Brain microvascular endothelial cell (primary cell): ENCODE data around the gene FAM131A.

Experiments used
- DNase-seq: peaks from one replicate; pipeline ENCODE4 v3.0.0-alpha.2; 2020
- H3K27ac ChIP-seq: fragments of 250-450 bp; sonication (Bioruptor Pico); 2 replicates; pipeline ENCODE4 v1.5.1; 2020; ENCODE audit warnings: mild to moderate bottlenecking, moderate library complexity
- H3K27me3 ChIP-seq: fragments of 250-450 bp; sonication (Bioruptor Pico); replicated peaks from 2 replicates; pipeline ENCODE4 v1.5.1; 2020; ENCODE audit warnings: mild to moderate bottlenecking
- H3K36me3 ChIP-seq: fragments of 250-450 bp; sonication (Bioruptor Pico); replicated peaks from 2 replicates; pipeline ENCODE4 v1.5.1; 2020; ENCODE audit warnings: mild to moderate bottlenecking
- H3K4me3 ChIP-seq: 2 replicates; pipeline ENCODE4 v1.5.1; 2011; ENCODE audit warnings: low read depth, mild to moderate bottlenecking, control low read depth, low read length, moderate library complexity
- in situ Hi-C: cut with HindIII; loops from 2 replicates; pipeline ENCODE4 v1.10.0; 2017; ENCODE audit warnings: low sequenced_read_pairs, low pct_ligation_motif_present
- TF ChIP-seq, protein P1 (sequence below): IDR thresholded peaks from 2 replicates; pipeline ENCODE4 v1.5.1; 2011; ENCODE audit warnings: low read depth, mild to moderate bottlenecking, moderate library complexity, low read length, control low read depth, inconsistent platforms; ENCODE audit errors: missing control alignments

Gene FAM131A

DNA sequence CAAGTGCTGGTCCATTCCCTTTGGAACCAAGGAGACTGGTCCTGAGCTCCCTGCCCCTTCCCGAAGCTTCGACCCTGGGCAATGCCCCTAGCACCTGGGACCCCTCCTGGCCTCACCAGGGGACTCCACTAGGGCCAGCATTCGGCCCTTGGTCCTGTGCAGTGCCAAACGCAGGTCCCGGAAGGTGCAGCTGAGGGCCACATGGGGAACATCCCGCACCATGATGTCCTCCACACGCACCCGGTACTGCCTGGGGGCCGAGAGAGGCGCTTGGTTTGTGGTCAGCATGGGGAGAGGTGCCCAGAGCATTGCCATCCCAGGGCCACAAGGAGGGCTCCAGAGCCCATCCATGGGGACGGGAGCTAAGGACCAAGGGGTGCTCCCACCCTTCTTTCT lies 16.1 kb downstream of the FAM131A start:
- DNase-seq: no peak
- Histone ChIP-seq H3K27me3 (no peaks in the 10 kb centered on the region), H3K36me3 (no peaks in the 10 kb centered on the region), H3K27ac (no peak overlapping the region), H3K4me3 (no peak overlapping the region)
- in situ Hi-C loops: loop anchor here (25.0 kb wide), 1 partner anchor 184 kb away; no protein-coding TSS in a partner anchor
- TF ChIP-seq, protein P1, sequence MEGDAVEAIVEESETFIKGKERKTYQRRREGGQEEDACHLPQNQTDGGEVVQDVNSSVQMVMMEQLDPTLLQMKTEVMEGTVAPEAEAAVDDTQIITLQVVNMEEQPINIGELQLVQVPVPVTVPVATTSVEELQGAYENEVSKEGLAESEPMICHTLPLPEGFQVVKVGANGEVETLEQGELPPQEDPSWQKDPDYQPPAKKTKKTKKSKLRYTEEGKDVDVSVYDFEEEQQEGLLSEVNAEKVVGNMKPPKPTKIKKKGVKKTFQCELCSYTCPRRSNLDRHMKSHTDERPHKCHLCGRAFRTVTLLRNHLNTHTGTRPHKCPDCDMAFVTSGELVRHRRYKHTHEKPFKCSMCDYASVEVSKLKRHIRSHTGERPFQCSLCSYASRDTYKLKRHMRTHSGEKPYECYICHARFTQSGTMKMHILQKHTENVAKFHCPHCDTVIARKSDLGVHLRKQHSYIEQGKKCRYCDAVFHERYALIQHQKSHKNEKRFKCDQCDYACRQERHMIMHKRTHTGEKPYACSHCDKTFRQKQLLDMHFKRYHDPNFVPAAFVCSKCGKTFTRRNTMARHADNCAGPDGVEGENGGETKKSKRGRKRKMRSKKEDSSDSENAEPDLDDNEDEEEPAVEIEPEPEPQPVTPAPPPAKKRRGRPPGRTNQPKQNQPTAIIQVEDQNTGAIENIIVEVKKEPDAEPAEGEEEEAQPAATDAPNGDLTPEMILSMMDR: no peak

DNA sequence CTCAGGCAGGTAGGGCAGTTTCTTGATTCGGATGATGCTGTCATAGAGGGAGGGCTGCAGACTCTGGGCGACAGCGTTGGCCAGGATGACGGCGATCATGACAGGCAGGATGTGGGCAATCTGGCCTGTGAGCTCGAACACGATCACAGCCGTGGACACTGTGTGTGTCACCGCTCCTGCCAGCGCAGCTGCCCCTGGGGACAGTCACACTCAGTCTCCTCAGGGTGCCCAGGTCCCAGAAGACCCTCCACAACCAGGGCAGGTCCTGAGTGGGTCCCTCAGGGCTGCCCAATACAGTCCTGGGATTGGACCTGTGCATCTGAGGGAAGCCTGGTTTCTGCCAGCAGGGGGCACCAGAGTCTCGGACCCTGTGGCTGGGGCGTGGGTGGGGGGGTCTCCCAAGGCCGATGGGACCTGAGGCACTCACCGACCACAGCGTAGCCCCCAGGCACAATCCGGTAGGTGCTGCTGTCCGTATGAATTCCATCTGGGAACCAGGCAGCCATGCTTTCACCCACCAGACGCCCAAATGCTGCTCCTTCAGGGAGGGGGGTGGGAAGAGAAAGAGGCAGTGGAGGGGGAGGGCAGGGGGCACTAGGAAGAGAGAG lies 16.8 kb downstream of the FAM131A start:
- no peak for DNase-seq
- in situ Hi-C loops: loop anchor here (25.0 kb wide), 1 partner anchor 183 kb away; no protein-coding TSS in a partner anchor
- TF ChIP-seq, protein P1: peak; percentile 90

DNA sequence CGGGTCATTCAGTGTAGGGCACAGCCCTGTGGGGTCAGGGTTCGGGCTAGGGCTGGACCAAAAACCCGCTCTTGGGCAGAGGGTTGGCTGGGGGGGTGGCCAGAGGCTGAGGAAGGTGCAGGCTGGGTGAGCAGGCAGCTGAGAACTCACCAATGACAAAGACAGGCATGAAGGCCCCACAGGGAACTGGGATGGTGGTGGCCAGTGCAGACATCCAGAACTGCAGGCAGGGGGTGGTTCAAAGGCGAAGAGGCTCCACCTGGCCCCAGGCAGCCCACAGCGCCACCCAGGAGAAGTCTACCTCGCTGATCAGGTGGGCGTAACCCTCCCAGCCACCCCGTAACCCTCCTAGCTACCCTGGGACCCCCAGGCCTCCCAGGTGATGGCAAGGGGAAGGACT lies 17.4 kb downstream of the FAM131A start:
- no peak for DNase-seq
- Histone ChIP-seq H3K27ac (no peak overlapping the region), H3K4me3 (no peak overlapping the region), H3K36me3 (no peaks in the 10 kb centered on the region), H3K27me3 (no peaks in the 10 kb centered on the region)
- TF ChIP-seq, protein P1: no peak
- in situ Hi-C loops: loop anchor here (25.0 kb wide), 1 partner anchor 183 kb away; no protein-coding TSS in a partner anchor

More for the DNA sequence above, 16.8 kb downstream of the FAM131A start:
- no peaks in the 10 kb centered on the region for H3K27me3 ChIP-seq
- no peaks in the 10 kb centered on the region for H3K36me3 ChIP-seq
- no peak overlapping the region for H3K4me3 ChIP-seq
- H3K27ac ChIP-seq: no peak overlapping the region

DNA sequence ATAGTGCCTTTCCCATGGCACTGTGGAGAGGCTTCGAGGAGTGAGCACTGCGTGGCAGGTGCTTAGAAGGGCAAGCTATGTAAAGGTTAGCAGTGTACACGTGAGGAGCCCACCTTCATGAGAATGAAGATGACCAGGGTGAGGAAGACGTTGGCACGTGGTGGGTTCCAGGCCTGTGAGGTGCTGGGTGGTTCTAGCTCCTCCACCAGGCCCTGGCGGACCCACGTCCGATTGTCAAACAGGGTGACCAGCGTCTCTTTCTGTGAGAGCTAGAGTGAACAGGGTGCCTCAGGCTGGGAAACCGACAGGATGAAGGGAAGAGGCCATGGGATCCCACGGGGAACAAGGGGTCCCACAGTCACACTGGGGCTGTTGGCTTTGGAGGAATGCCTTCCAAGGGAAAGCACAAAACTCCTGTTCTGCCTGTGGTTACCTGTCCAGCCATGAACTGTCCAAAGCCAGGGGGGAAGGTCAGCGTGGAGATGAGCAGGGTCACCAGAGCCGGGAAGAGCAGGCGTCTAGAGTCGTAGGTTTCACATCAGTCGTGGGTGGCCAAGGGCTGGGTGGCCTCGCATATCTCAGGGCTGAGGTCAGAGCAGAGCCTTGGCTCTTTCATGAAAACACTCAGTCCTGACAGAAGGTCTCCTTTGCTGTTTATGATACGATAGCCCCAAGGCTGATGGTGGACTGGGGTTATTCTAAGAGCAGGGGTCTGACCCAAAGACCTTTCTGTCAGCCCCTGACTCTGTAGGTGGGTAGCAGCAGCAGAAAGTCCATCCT lies 18.1 kb downstream of the FAM131A start:
- Histone ChIP-seq H3K4me3 (no peak overlapping the region), H3K27ac (no peak overlapping the region), H3K27me3 (no peaks in the 10 kb centered on the region), H3K36me3 (no peaks in the 10 kb centered on the region)
- in situ Hi-C loops: loop anchor here (25.0 kb wide), 1 partner anchor 182 kb away; no protein-coding TSS in a partner anchor
- DNase-seq: no peak
- TF ChIP-seq, protein P1: no peak

DNA sequence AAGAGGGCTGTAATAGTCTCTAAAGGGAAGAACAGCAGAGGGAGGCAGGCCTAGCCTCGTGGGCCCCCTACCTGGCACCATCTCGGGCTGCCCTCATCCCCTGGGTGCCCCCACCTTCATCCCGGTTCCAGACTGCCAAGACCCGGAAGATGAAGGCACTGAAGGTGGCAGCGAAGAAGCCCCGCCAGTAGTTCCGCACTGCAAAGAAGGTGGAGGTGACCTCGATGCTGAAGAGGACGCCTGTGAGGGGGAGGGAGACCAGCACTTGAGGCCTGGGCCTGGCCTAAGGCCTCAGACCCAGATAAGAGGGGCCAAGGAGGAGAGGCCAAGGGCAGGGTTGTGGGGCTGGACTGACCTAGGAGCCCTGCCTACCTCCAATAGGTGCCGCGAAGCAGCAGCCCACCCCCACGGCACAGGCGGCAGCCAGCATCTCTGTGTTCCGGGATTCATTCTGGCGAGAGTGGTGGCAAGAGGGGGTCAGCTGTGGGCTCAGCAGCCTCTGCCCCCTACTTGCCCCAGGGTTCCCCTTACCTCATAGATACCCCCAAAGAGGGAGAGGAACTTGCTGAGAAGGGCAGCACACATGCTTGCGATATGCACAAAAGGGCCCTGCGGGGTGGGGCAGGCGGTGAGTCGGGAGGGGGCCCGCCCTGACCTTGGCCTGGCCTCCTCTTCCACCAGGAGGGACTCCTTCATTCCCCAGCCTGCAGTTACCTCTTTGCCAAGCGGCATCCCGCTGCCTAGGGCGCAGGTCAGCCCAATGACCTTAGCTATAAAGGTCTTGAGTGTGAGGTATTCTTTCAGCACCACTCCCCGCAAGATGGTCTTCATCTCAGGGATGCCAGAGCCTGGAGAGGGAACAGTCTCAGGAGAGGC lies 20.1 kb downstream of the FAM131A start:
- no peak for DNase-seq
- Histone ChIP-seq H3K36me3 (no peaks in the 10 kb centered on the region), H3K27me3 (no peaks in the 10 kb centered on the region), H3K27ac (no peak overlapping the region), H3K4me3 (no peak overlapping the region)
- TF ChIP-seq, protein P1: no peak
- in situ Hi-C loops: loop anchor here (25.0 kb wide), 1 partner anchor 180 kb away; no protein-coding TSS in a partner anchor
